Measurements from ENCODE around the gene RHAG. TPM values are rescaled to one million over a fixed set of nuclear protein-coding genes. Genes with fewer than 3 reads are reported as not detected.

RHAG gene
- total RNA-seq (2021): not detected in 2 replicates
- long read RNA-seq: 0 reads

DNA sequence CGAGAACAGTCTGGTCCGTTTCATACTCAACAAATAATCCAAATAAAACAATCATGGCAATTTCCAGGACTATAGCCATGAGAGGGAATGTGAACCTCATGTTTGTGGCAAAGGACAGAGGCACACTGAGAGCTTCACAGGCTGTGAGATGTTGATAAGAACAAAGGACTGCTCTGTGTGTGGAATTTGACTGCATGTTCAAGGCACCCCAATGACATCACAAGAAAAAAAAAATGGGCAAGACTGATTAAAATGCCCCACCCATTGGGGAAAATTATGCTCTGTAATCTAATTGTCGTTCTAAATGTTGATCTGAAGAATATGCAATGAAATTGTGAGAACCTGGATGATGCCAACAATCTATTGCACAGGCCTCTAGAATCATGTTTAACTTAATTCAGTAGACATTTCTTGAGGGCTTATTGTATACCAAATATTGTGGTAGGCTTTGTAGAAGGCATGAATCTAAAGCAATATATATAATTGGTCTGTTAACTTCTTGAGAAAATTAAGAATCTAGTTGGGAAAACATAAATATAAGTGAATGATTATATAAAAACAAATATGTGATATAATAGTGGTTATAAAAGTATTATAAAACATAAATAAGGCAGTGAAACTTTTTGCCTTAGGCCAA, at the start of gene RHAG:
Gene RHAG (minus strand): TSS at position 127 of the 637 bp plus-strand sequence. CDS start 27 bp downstream, at position 100.
- Histone ChIP-seq H3K18ac (ENCODE audit: insufficient read length, low read depth, low read length) (no peak within 1 kb of the TSS), H4K5ac (ENCODE audit: insufficient read length, low read depth, low read length) (no peak within 1 kb of the TSS), H2BK5ac (ENCODE audit: insufficient read length, low read length) (no peak within 1 kb of the TSS), H4K8ac (replicated peaks; ENCODE audit: insufficient read length, low read depth, low read length) (no peak within 1 kb of the TSS), H3T11ph (ENCODE audit: low read length) (no peak within 1 kb of the TSS), H3K56ac (ENCODE audit: insufficient read length, low read depth, low read length) (no peak within 1 kb of the TSS), H2BK12ac (ENCODE audit: insufficient read length, low read depth, low read length) (no peak within 1 kb of the TSS), H3K79me2 (ENCODE audit: insufficient read depth, low read length) (no peaks in the 10 kb centered on the region), H2AK5ac (ENCODE audit: insufficient read length, low read length) (no peak within 1 kb of the TSS), H3K79me1 (ENCODE audit: insufficient read depth, low read depth, low read length, poor library complexity, severe bottlenecking) (no peaks in the 10 kb centered on the region), H3K23me2 (ENCODE audit: insufficient read length, low read depth, low read length, poor library complexity, severe bottlenecking) (no peaks in the 10 kb centered on the region), H2BK20ac (ENCODE audit: low read depth, low read length, poor library complexity, severe bottlenecking) (no peak within 1 kb of the TSS), H3K27ac (ENCODE audit: insufficient read length, low read depth, low read length) (no peak within 1 kb of the TSS), H4K91ac (ENCODE audit: insufficient read length, low read depth, low read length) (no peak within 1 kb of the TSS), H3K23ac (ENCODE audit: insufficient read length, low read depth, low read length) (no peak within 1 kb of the TSS), H3K14ac (ENCODE audit: insufficient read depth, low read length) (no peak within 1 kb of the TSS), H2BK15ac (ENCODE audit: low read depth, low read length) (no peak within 1 kb of the TSS), H4K20me1 (ENCODE audit: control insufficient read depth, insufficient read depth, insufficient read length) (no peaks in the 10 kb centered on the region), H3K4me2 (ENCODE audit: insufficient read depth, insufficient read length, low read length) (no peak within 1 kb of the TSS), H3K4me1 (ENCODE audit: insufficient read depth, low read length) (no peaks in the 10 kb centered on the region), H3K9me3 (ENCODE audit: control insufficient read depth, low read depth, low read length) (no peaks in the 10 kb centered on the region), H3K9ac (ENCODE audit: extremely low read depth, insufficient read length, low read length) (no peak within 1 kb of the TSS), H3K4ac (ENCODE audit: low read depth, low read length) (no peak within 1 kb of the TSS), H2AFZ (ENCODE audit: low read length) (no peak within 1 kb of the TSS), H3K27me3 (ENCODE audit: insufficient read depth, low read length) (no peaks in the 10 kb centered on the region), H2BK120ac (ENCODE audit: low read depth, low read length, poor library complexity, severe bottlenecking) (no peak within 1 kb of the TSS)
- Mint-ChIP-seq H3K4me3 (no peak within 1 kb of the TSS), H3K27ac (no peak within 1 kb of the TSS), H3K9me3 (no peaks in the 10 kb centered on the region), H3K4me1 (peaks cover 2 to 5% of the 10 kb centered on the region in 2 experiments; a peak in 1 of 4 replicates), H3K27me3 (ENCODE audit: low read depth) (no peaks in the 10 kb centered on the region), H3K36me3 (ENCODE audit: insufficient read depth in 1 of 3, low read depth in 3 of 3) (no peaks in the 10 kb centered on the region)
- TF ChIP-seq, protein P1, sequence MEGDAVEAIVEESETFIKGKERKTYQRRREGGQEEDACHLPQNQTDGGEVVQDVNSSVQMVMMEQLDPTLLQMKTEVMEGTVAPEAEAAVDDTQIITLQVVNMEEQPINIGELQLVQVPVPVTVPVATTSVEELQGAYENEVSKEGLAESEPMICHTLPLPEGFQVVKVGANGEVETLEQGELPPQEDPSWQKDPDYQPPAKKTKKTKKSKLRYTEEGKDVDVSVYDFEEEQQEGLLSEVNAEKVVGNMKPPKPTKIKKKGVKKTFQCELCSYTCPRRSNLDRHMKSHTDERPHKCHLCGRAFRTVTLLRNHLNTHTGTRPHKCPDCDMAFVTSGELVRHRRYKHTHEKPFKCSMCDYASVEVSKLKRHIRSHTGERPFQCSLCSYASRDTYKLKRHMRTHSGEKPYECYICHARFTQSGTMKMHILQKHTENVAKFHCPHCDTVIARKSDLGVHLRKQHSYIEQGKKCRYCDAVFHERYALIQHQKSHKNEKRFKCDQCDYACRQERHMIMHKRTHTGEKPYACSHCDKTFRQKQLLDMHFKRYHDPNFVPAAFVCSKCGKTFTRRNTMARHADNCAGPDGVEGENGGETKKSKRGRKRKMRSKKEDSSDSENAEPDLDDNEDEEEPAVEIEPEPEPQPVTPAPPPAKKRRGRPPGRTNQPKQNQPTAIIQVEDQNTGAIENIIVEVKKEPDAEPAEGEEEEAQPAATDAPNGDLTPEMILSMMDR (conservative IDR thresholded peaks at IDR 0.05): no peak
- no CpG with 5 or more reads among the region's 3 CpGs for WGBS (ENCODE audit: extremely low coverage, insufficient read length, low lambda C conversion rate)
- no peak for DNase-seq
